Ovary (tissue), 9 donors: Measurements from ENCODE around the gene PLAU. TPM values are rescaled to one million over a fixed set of nuclear protein-coding genes. Genes with fewer than 3 reads are reported as not detected.

Experiments
- DNase-seq, 5 donors: peaks; one replicate each; pipeline ENCODE4 v3.0.0-alpha.2; 2019 to 2020
- H3K27ac ChIP-seq, 2 donors: fragments of 200-600 bp; one replicate each; pipeline versions ENCODE4 v1.5.1 to v1.8.0; 2019 to 2022
- H3K27me3 ChIP-seq: fragments of 200-600 bp; one replicate; pipeline ENCODE4 v1.8.0; 2022
- H3K36me3 ChIP-seq: fragments of 200-600 bp; sonication (generic); one replicate; pipeline ENCODE4 v1.5.1; 2019
- H3K4me1 ChIP-seq: one replicate; pipeline ENCODE4 v1.8.1; 2013; ENCODE audit warnings: mild to moderate bottlenecking, moderate library complexity; ENCODE audit not compliant: insufficient read depth
- H3K4me3 ChIP-seq: fragments of 200-600 bp; sonication (generic); one replicate; pipeline ENCODE4 v1.5.1; 2017
- H3K9me3 ChIP-seq, 2 donors: fragments of 200-600 bp in 1 of 2; sonication (generic) in 1 of 2; one replicate each; pipeline versions ENCODE4 v1.5.1 to v1.8.1; 2013 to 2019; ENCODE audit warnings: mild to moderate bottlenecking in 1 of 2, moderate library complexity in 1 of 2
- EP300 ChIP-seq: sonication (generic); formaldehyde crosslinking; IDR thresholded peaks from one replicate; pipeline ENCODE4 v1.6.1; 2017; ENCODE audit warnings: antibody characterized with exemption
- POLR2A ChIP-seq: fragments of 450-650 bp; IDR thresholded peaks from one replicate; pipeline ENCODE4 v1.6.1; 2017; ENCODE audit warnings: antibody characterized with exemption, mild to moderate bottlenecking, moderate library complexity
- WGBS, 3 donors: extraction: QIAGEN DNeasy Blood & Tissue Kit in 1 of 3; methylation state at CpG; one replicate each; pipeline versions ENCODE4 v1.1.5 to v1.1.7; 2013 to 2017; 5-methylcytosine and 5-hydroxymethylcytosine counted together
- intact Hi-C, 4 donors: fragments of 100-400 bp; cut with DNase I; formaldehyde crosslinking; loops; one replicate each; pipeline versions ENCODE4 v1.11.0 to v1.15.1; 2022 to 2023
- polyA plus RNA-seq, 2 donors: library from polyadenylated mRNA; stranded (reverse); fragments of 200-250 nt in 1 of 2; fragments of 350-450 nt in 1 of 2; fragmentation: Illumina TruSeq in 1 of 2; extraction: RNeasy Lipid Tissue Mini Kit (QIAGEN cat#74804) in 1 of 2; gene quantifications; one replicate each; pipeline ENCODE4 v1.2.3, GENCODE V29; 2013 to 2014
- total RNA-seq, 7 donors: library from RNA; depleted of rRNA in 2 of 7; stranded (reverse); fragments of >200 nt in 2 of 7; fragmentation: NEBNext Ultra II Directional in 3 of 7; extraction: Animal tissue kit (Norgen Biotek cat#: 25700) in 3 of 7; gene quantifications; one replicate each; pipeline versions ENCODE4 v1.1.0 to v1.2.4, GENCODE V29; 2016 to 2023
- TF ChIP-seq, protein P1 (sequence below), 3 donors: fragments of 450-650 bp in 2 of 3; fragments of 200-600 bp in 1 of 3; IDR thresholded peaks; one replicate each; pipeline versions ENCODE4 v1.5.1 to v1.8.0; 2016 to 2022; ENCODE audit warnings: antibody characterized with exemption in 3 of 3, mild to moderate bottlenecking in 1 of 3
- donor health status: DM: no; HTN: no; CAD: no; lungs with moderate emphysema.
- donor health status: DM: no; HTN: no; CAD: no.
- donor health status: Bipolar disorder and iron deficiency.
- donor health status: DM: yes; HTN: yes; CAD: no.
- donor health status: DM: no; HTN: no; CAD: no.
- donor health status: DM: yes; HTN: yes; CAD: no.

PLAU gene
- total and polyA plus RNA-seq, 9 donors = 0.24 to 12.6 (median 4.6) TPM

DNA sequence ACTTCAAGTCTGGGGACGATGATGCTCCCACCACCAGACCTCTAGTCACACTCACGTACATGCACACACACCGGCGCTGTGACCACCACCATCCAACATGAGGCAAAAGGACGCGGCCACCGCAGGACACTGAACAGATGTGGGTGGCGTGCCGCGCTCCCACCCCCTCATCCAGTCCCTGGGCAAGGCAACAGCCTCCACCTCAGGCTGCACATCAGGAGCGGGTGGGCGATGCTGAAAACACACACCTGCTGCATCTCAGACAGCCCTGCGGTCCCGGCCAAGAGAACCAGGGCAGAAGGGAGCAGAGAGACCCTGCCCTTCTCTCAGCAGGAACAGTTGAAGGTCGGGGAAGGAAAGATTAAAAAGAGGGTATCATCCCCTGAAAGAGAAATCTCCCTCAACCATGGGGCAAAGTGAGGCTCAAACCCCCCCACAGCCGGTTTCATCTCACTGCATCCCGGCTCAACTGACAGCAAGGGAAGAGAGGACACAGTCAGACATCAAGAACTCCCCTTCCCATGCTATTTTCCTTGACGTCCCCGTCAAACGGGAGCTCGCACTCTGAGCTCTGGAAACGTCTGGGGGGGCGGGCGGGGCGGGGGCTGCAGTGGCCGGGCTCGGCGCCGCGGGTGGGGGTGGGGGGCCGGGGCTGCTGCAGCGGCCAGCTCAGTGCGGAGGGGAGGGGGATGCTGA is 37.6 kb upstream of the PLAU start:
- Histone ChIP-seq H3K4me1 (peaks cover 3% of the 10 kb centered on the region), H3K36me3 (no peaks in the 10 kb centered on the region), H3K4me3 (peak overlapping the region; percentile 93), H3K27ac (no peak overlapping the region), H3K9me3 (no peaks in the 10 kb centered on the region), H3K27me3 (no peaks in the 10 kb centered on the region)
- WGBS, 3 donors = 24 to 31% (median 31%) methylated on average over 13 to 33 of the region's 33 CpGs
- intact Hi-C loops = no loop called here
- no peak for DNase-seq
- TF ChIP-seq EP300 = no peak
- TF ChIP-seq, protein P1, sequence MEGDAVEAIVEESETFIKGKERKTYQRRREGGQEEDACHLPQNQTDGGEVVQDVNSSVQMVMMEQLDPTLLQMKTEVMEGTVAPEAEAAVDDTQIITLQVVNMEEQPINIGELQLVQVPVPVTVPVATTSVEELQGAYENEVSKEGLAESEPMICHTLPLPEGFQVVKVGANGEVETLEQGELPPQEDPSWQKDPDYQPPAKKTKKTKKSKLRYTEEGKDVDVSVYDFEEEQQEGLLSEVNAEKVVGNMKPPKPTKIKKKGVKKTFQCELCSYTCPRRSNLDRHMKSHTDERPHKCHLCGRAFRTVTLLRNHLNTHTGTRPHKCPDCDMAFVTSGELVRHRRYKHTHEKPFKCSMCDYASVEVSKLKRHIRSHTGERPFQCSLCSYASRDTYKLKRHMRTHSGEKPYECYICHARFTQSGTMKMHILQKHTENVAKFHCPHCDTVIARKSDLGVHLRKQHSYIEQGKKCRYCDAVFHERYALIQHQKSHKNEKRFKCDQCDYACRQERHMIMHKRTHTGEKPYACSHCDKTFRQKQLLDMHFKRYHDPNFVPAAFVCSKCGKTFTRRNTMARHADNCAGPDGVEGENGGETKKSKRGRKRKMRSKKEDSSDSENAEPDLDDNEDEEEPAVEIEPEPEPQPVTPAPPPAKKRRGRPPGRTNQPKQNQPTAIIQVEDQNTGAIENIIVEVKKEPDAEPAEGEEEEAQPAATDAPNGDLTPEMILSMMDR (IDR thresholded peaks at IDR 0.05) = no peak
- TF ChIP-seq POLR2A = no peak

DNA sequence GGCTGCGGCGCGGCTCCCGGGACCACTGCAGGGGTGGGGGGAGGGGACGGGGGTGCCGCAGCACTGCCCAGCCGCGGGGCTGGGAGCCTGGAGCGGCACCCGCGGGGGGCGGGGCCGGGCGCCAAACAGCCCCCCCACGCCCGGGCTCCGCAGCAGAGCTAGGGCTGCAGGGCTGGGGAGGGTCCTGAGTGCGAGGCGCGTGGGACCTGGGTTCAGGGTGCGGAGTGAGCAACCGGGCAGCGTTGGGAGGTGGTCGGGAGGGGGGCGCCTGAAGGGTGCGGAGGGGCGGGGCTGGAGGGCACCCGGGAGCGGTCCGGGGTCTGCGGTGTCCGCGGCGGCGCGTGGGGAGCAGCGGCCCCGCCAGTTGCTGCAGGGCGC is 37.1 kb upstream of the PLAU start:
- WGBS, 3 donors = 0 to 1% (median 0%) methylated on average over 11 to 39 of the region's 39 CpGs

DNA sequence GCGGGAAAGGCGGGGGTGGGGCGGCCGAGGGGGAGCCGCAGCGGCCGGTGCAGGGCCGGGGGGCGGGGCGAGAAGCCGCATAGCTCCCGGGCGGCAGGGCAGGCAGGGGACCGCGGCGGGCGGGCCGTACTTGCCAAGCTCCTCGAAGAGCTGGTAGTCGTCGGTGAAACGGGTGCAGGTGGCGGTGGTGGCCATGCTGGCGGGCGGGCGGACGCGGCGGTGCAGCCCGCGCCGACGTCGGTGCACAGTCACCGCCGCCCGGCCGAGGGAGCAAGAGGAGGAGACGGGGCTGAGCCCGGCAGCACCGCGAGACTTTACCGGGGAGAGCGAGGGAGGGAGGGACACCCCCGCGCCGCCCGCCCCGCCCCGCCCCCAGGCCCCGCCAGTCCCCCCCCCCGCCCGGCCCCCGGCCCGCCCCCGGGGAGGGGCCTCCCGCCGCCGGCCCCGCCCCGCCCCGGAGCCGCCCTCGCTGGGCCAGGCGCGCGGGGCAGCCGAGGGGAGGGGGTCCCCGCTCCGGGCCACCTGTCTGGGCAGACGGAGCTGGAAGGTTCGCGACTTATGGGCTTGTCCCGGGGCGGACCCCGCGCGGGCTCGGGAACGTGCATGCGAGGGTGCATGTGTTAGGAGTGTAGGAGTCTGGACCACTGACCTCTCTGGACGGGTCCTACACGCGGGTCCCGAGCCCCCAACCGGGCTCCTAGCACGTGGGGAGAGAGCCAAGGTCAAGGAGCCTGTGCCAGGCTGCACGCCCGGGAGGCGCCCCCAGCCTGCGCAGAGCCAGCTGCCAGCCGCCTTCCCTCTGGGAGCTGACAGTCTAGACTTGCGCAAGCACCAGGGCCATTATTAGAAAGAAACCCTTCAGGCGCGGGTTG is 36.4 kb upstream of the PLAU start, which contains the start of gene CAMK2G:
TSS of gene CAMK2G (minus strand) at position 289 of the 872 bp plus-strand sequence. CDS start at position 195, 94 bp downstream.
- intact Hi-C loops = loop anchor here in 1 of 4 donors (1.0 kb wide), 1 partner anchor 25 kb away; no protein-coding TSS in a partner anchor
- Histone ChIP-seq H3K9me3 (no peaks in the 10 kb centered on the region), H3K4me3 (peak within 1 kb of the TSS; percentile 93), H3K36me3 (no peaks in the 10 kb centered on the region), H3K27me3 (no peaks in the 10 kb centered on the region), H3K27ac (no peak within 1 kb of the TSS), H3K4me1 (peaks cover 3% of the 10 kb centered on the region)
- peak; percentile 81 to 88 (median 82) for DNase-seq
- TF ChIP-seq, protein P1 (IDR thresholded peaks at IDR 0.05) = peak in 1 of 3 donors; percentile 30
- TF ChIP-seq EP300 (no peak), POLR2A (peak; percentile 13)
- 1 to 3% (median 2%) methylated on average over 34 to 94 of the region's 95 CpGs for WGBS, 3 donors

More for the DNA sequence above, 37.1 kb upstream of the PLAU start:
- H3K36me3 ChIP-seq = no peaks in the 10 kb centered on the region
- H3K27me3 ChIP-seq = no peaks in the 10 kb centered on the region
- H3K4me1 ChIP-seq = peaks cover 3% of the 10 kb centered on the region
- TF ChIP-seq POLR2A (no peak), EP300 (no peak)
- TF ChIP-seq, protein P1 (IDR thresholded peaks at IDR 0.05) = no peak
- H3K4me3 ChIP-seq = peak overlapping the region; percentile 93
- H3K27ac ChIP-seq = no peak overlapping the region
- peak in 3 of 5 donors; percentile 35 to 55 (median 41) for DNase-seq
- intact Hi-C loops = no loop called here
- H3K9me3 ChIP-seq = no peaks in the 10 kb centered on the region

DNA sequence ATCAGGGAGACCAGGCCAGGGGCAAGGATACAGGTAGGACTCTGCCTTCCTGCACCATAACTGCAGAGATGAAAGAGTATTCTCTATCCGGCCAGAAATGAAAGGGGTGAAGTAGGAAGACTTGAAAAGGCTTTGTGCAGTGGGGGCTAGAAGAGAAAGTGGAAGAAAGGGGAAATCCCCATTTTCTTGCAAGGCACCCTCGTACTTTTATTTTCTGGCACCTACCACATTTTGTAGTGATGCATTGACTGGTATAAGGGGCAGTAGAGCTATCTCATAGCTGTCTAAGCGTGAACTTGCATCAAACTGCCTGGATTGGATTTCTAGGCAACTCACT is 35.8 kb upstream of the PLAU start:
- TF ChIP-seq, protein P1 (IDR thresholded peaks at IDR 0.05) = no peak
- no peak for TF ChIP-seq POLR2A
- no peak for TF ChIP-seq EP300
- DNase-seq = no peak
- Histone ChIP-seq H3K27ac (no peak overlapping the region), H3K27me3 (no peaks in the 10 kb centered on the region), H3K4me1 (peaks cover 3% of the 10 kb centered on the region), H3K9me3 (no peaks in the 10 kb centered on the region), H3K36me3 (no peaks in the 10 kb centered on the region), H3K4me3 (peak overlapping the region; percentile 93)
- intact Hi-C loops = loop anchor here in 1 of 4 donors (1.0 kb wide), 1 partner anchor 26 kb away; no protein-coding TSS in a partner anchor
- 40 to 49% (median 41%) methylated on average over 3 of the region's 3 CpGs for WGBS, 3 donors
